Ishikawa (cell line): ENCODE data around the gene RLIM.

Experiments used
- CEBPB ChIP-seq: IDR thresholded peaks from 2 replicates; pipeline ENCODE4 v1.6.1; 2012
- CREB1 ChIP-seq: IDR thresholded peaks from 2 replicates; pipeline ENCODE4 v1.6.1; 2012; ENCODE audit warnings: low read depth
- EGR1 ChIP-seq: IDR thresholded peaks from 2 replicates; pipeline ENCODE4 v1.6.1; 2012
- EP300 ChIP-seq: IDR thresholded peaks from 2 replicates; pipeline ENCODE4 v1.6.1; 2012; ENCODE audit warnings: borderline replicate concordance
- FOXM1 ChIP-seq: IDR thresholded peaks from 2 replicates; pipeline ENCODE4 v1.6.1; 2012; ENCODE audit warnings: low read depth, borderline replicate concordance
- MAX ChIP-seq: IDR thresholded peaks from 2 replicates; pipeline ENCODE4 v1.6.1; 2012
- NFIC ChIP-seq: IDR thresholded peaks from 2 replicates; pipeline ENCODE4 v1.6.1; 2012
- RAD21 ChIP-seq: IDR thresholded peaks from 2 replicates; pipeline ENCODE4 v1.6.1; 2012; ENCODE audit warnings: low read depth
- REST ChIP-seq: IDR thresholded peaks from 2 replicates; pipeline ENCODE4 v1.6.1; 2012; ENCODE audit warnings: low read depth, mild to moderate bottlenecking
- TAF1 ChIP-seq: IDR thresholded peaks from 2 replicates; pipeline ENCODE4 v1.6.1; 2012; ENCODE audit warnings: low read depth, mild to moderate bottlenecking
- TCF12 ChIP-seq: IDR thresholded peaks from 2 replicates; pipeline ENCODE4 v1.6.1; 2012; ENCODE audit warnings: low read depth
- TEAD4 ChIP-seq: IDR thresholded peaks from 2 replicates; pipeline ENCODE4 v1.6.1; 2012
- USF1 ChIP-seq: IDR thresholded peaks from 2 replicates; pipeline ENCODE4 v1.6.1; 2012
- YY1 ChIP-seq: IDR thresholded peaks from 2 replicates; pipeline ENCODE4 v1.6.1; 2012; ENCODE audit warnings: low read depth
- ZBTB7A ChIP-seq: IDR thresholded peaks from 2 replicates; pipeline ENCODE4 v1.6.1; 2012; ENCODE audit warnings: low read depth

RLIM gene

GRCh38 chrX:74578137-74578536, 36.3 kb downstream of the RLIM start:
- TF ChIP-seq TCF12 (no peak), RAD21 (no peak), EGR1 (no peak), YY1 (no peak), EP300 (no peak), CEBPB (no peak), ZBTB7A (no peak), TAF1 (no peak), NFIC (no peak)

GRCh38 chrX:74557378-74557777, 57.0 kb downstream of the RLIM start:
- TF ChIP-seq RAD21 = no peak
- TF ChIP-seq ZBTB7A = no peak
- TF ChIP-seq REST = no peak
- TF ChIP-seq TAF1 = no peak
- TF ChIP-seq NFIC = no peak
- TF ChIP-seq USF1 = no peak
- no peak for TF ChIP-seq YY1
- TF ChIP-seq TCF12 = no peak
- TF ChIP-seq FOXM1 = no peak
- no peak for TF ChIP-seq CREB1
- no peak for TF ChIP-seq CEBPB
- no peak for TF ChIP-seq EP300
- TF ChIP-seq MAX = no peak

- TF ChIP-seq TAF1 (no peak), REST (no peak), RAD21 (no peak), FOXM1 (no peak), CREB1 (no peak)
These were observed 62.5 kb downstream of the RLIM start for GRCh38 chrX:74551934-74552333.

- TF ChIP-seq YY1 (0 out of 2 replicates have a peak, but pooled peaks have one; percentile 23), MAX (no peak), TCF12 (0 out of 2 replicates have a peak, but pooled peaks have one; percentile 28), NFIC (no peak), RAD21 (peak; percentile 98)
These were observed 64.1 kb downstream of the RLIM start for GRCh38 chrX:74550295-74550802.

GRCh38 chrX:74546984-74547383, 67.4 kb downstream of the RLIM start:
- no peak for TF ChIP-seq TCF12
- no peak for TF ChIP-seq USF1
- TF ChIP-seq MAX = no peak
- TF ChIP-seq NFIC = no peak
- TF ChIP-seq TEAD4 = no peak
- no peak for TF ChIP-seq EGR1

- no peak for TF ChIP-seq YY1
- TF ChIP-seq TAF1 = no peak
These were observed 68.4 kb downstream of the RLIM start for GRCh38 chrX:74545880-74546523.

GRCh38 chrX:74540635-74541249, 73.7 kb downstream of the RLIM start:
- TF ChIP-seq CEBPB (no peak), EGR1 (no peak), REST (no peak), NFIC (no peak), RAD21 (no peak), YY1 (no peak), ZBTB7A (no peak), TAF1 (no peak), USF1 (no peak), TEAD4 (no peak), MAX (no peak), FOXM1 (no peak), EP300 (no peak), CREB1 (no peak), TCF12 (no peak)
